ENCODE results near the gene MTURN.
"Not testable (repeated sequence)": the region's sequence is repeated elsewhere in the genome, so short reads cannot be mapped to it uniquely, and the experiment has no call there.

Gene MTURN

GRCh38 chr7:30134611-30135300 lies at the start of gene MTURN:
Gene MTURN, plus strand, starts transcription at chr7:30134986. Its CDS starts 151 bp downstream, at chr7:30135137.
- Histone ChIP-seq H3K4me3 (peak within 1 kb of the TSS; percentile 53 to 97 (median 84)), H3K27ac (peak within 1 kb of the TSS in 20 of 21 experiments; percentile 49 to 93 (median 82))

- Histone ChIP-seq H3K27ac (no peak overlapping the region), H3K4me3 (no peak overlapping the region)
Measured at GRCh38 chr7:30086529-30086928, 48.3 kb upstream of the MTURN start.

DNA sequence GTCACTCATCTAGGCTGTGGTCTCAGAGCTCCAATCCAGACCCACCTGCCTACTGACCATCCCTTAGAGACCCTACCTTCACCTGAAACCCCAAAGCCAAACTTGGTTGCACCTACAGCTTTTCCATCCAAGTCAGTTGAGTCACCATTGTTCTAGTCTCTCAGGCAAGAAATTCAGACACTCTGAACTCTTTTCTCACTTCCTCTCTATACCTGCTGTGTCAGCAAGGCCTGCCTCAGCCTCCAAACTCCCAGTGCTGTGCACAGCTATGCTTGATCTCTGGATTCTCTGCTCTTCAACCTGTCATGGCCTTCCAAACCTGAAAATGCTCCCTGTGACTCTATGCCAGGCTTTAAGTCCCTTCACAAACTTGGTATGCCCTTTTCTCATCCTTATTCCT lies 47.4 kb upstream of the MTURN start:
- no peak overlapping the region for H3K27ac ChIP-seq

DNA sequence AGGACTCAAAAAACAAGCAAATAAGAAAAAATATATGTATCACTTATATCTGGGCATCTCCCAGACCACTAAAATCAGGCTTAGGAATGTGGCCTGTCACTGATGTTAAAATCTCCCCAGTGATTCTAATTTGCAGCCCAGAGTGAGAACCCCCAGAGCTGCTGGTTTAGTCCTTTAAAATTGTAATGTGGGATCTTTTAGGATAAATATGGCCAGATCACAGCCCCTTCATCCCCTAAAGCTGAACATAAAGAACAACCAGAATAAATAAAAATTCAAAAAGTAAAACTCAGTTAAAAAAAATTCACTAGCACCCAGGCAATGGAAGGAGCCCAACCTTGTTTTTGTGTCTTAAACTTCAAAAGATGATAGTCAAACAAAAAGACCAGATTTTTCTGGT lies 46.4 kb upstream of the MTURN start:
- Histone ChIP-seq H3K4me3 (no peak overlapping the region), H3K27ac (no peak overlapping the region)

More for the DNA sequence above, 47.4 kb upstream of the MTURN start:
- H3K4me3 ChIP-seq: no peak overlapping the region

DNA sequence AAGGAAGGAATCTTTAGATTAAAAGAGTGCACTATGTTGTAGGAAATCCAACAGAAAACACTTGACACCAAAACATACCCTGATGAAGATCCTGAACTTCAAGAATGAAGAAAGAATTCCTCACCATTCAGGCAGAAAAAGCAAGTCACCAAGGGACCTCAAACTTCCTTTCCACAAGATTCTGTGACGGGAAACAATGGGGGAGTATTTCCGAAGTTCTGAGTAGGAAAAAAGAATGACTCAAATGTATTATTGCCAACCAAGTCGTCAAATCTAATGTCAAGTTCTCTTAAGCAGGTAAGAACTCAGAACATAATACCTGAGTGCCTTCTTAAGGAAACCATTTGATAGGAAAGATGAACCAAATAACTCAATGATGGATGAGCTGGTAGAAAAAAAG lies 44.7 kb upstream of the MTURN start:
- H3K4me3 ChIP-seq: no peak overlapping the region
- no peak overlapping the region for H3K27ac ChIP-seq

DNA sequence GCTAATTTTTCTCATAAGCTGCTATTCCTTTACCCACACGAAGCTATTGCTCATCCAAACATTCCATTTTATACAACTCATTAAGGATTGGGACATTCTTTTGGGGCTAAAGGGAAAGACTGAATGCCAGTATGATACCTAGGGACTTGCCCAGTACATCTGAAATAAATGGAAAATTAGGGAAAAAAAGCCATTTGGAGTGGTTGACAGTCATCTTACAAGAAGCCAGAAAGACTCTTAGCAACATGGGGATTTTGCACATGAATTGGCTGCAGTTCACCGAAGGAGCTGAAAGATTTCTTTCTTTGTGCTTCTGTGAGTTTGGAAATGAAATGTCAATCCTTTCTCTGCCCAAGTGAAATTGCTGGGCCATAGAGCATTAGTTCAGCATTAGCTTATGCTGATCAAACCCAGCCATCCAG lies 43.3 kb upstream of the MTURN start:
- Histone ChIP-seq H3K4me3 (no peak overlapping the region), H3K27ac (peak overlapping the region in 6 of 21 experiments; percentile 6 to 67 (median 19))

GRCh38 chr7:30091987-30092386 lies 42.8 kb upstream of the MTURN start:
- Histone ChIP-seq H3K27ac (peak overlapping the region in 6 of 21 experiments; percentile 6 to 67 (median 19)), H3K4me3 (no peak overlapping the region)

DNA sequence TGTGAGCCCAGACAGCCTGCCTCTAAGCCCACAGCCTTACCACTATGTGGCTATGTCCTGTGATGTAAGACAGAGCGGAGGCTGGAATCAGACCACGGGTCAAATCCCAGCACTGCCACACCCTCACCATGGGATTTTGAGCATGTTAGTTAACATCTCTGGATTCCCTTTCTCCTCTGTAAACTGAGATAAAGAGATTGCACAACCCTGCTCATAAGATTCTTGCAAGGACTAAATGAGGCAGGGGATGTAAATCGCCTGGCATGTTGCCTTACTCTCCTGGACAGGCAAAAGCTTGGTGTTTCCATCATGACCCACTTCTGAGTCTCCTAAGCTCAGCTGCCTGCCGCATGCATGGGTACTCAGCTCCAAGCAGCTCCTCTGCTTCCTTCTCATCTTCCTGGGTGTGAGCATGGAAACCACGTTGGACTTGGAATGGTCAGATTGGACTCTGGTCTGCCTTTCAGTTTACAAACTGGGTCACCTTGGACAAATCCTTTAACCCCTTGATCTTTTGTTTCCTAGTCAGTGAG lies 41.3 kb upstream of the MTURN start:
- H3K4me3 ChIP-seq: no peak overlapping the region
- peak overlapping the region in 1 of 21 experiments; percentile 32 for H3K27ac ChIP-seq

GRCh38 chr7:30098599-30098998 lies 36.2 kb upstream of the MTURN start:
- H3K4me3 ChIP-seq, H3K27ac ChIP-seq: not testable (repeated sequence)

DNA sequence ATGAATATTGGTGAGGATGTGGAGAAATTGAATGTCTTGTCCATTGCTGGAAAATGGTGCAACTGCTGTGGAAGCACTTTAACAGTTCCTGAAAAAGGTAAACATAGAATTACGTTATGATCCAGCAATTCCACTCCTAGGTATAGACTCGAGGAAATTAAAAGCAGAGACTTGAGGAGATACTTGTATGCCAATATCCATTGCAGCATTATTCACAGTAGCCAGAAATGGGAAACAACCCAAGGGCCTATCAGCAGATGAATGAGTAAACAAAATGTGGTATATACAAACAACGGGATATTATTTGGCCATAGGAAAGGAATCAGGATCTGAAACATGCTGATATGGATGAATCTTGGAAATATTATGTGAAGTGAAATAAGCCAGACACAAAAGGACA lies 32.5 kb upstream of the MTURN start:
- no peak overlapping the region for H3K4me3 ChIP-seq
- H3K27ac ChIP-seq: no peak overlapping the region

DNA sequence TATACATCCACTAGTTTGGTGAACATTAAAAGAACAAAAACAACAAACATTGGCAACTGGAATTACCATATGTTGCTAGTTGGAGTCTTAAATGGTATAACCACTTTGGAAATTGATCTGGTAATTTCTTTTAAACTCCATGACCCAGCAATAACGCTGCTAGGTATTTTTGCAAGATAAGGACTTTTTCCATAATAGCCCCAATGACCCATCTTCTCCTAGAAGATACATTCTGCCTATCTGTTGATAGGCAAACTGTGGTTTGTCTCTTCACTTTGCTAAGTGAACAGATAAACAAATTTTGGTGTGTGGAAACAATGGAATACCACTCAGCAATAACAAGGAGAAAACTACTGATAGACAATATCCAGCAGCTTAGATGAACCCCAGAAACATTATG lies 30.6 kb upstream of the MTURN start:
- Histone ChIP-seq H3K4me3 (no peak overlapping the region), H3K27ac (no peak overlapping the region)

- Histone ChIP-seq H3K4me3 (no peak overlapping the region), H3K27ac (no peak overlapping the region)
Measured at GRCh38 chr7:30112103-30112713, 22.6 kb upstream of the MTURN start.

GRCh38 chr7:30113144-30113543 lies 21.6 kb upstream of the MTURN start:
- no peak overlapping the region for H3K27ac ChIP-seq
- no peak overlapping the region for H3K4me3 ChIP-seq

DNA sequence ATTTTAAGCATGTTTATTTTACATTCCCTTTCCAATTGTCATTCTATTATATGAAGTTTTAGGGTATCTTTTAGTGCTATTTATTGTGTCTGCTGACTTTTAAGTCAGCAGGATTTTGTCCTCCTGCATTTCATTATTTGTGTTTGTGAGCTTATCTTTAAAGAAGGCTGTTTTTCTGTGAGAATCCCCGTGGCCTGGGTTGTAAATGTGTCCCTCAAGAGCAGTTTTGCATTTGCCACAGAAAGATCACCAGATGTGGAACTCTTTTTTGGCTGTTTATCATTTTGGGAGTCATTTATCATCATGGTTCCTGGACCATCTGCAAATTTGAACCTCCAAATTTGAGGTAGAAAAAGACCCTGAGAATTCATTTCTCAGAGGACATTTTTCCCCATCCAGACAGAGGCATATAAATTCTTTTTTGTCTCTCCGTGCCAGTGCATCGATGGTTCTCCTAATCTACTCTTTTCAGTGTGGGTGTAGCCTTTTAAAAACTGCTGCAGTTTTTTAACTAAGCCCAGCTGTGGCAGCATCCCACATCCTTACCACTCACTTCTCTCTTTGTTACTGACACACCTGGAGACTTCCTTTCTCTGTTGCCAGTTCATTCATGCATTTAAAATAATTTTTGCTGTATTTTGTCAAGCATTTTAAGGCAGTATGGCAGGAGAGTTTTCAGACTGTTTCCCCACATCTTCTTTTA lies 20.1 kb upstream of the MTURN start:
- Histone ChIP-seq H3K4me3 (no peak overlapping the region), H3K27ac (no peak overlapping the region)

- Histone ChIP-seq H3K27ac (no peak overlapping the region), H3K4me3 (no peak overlapping the region)
Measured at GRCh38 chr7:30115709-30116297, 19.0 kb upstream of the MTURN start.

DNA sequence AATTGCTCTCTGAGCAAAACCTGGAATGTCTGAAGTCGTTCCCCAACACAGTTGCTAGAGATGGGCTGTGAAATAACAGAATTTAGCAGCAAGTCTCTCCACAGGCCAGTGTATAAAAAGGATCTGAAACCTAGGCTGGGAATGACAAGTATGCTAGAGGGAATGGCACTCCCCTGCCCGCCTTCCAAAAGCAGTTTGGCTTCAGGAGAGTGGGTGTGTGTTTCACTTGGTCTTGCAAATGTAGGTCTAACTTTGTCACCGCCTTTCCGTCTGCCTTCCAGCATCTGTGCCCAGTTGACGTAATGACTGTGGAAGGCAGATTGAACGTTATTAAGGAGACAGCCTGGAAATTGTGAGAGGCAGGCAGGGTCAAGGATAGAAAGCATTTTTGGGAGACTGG lies 18.0 kb upstream of the MTURN start:
- peak overlapping the region in 3 of 21 experiments; percentile 15 to 47 (median 44) for H3K27ac ChIP-seq
- H3K4me3 ChIP-seq: no peak overlapping the region

DNA sequence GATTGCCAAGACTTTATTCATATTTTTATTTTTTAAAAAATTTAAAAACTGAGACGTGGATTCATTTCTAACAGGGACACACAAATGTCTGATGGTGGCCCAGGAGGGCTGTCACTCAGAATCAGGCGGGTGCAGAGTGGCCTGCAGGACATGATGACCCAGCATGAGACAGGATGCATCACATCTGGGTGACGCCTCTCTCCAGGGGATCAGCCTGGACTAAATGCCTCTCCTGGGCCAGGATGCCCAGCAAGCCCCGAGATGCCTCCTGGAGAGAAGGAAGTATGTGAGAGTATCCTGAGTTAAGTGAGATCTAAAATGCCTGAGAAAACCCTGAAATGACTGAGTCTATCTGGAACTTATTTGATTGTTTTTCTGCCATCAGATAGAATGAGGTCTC lies 16.9 kb upstream of the MTURN start:
- H3K27ac ChIP-seq: no peak overlapping the region
- H3K4me3 ChIP-seq: no peak overlapping the region

- no peak overlapping the region for H3K4me3 ChIP-seq
- H3K27ac ChIP-seq: no peak overlapping the region
Measured at GRCh38 chr7:30119890-30120577, 14.8 kb upstream of the MTURN start.

DNA sequence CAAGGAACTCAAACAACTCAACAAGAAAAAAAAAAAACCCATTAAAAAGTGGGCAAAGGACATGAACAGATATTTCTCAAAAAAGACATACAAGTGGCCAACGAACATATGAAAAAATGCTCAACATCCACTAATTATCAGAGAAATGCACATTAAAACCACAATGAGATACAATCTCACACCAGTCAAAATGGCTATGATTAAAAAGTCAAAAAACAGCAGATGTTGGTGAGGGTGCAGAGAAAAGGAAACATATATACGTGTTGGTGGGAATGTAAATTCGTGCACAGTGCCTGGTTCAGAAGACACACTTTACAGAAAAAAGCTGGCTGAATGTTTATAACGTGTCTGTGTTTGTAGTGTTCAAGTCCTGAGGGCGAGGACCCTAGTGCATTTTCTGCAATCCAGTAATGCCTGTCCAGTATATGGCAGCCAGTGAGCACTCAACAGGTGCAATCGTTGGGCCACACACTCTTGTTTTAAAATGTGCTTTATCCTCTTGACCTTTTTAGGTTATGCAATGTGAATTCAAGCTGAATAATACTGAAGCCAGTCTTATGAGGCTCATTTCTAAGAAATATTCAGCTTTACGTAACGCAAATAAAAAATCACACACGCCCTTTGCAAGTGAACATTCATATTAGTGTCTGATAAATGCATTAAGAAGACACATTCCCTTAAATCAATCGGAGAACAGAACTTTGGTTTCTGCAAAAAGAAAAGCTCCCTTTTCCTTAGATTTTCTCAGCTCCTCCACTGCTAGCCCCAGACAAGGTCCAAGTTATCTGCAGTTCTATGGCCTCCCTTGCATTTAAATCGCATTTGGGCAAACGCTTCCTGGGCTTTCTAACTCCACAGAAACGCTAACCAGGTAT lies 813 bp upstream of the MTURN start:
- peak overlapping the region; percentile 53 to 97 (median 84) for H3K4me3 ChIP-seq
- H3K27ac ChIP-seq: peak overlapping the region in 11 of 21 experiments; percentile 5 to 93 (median 85)
